HEK293 (cell line): ENCODE measurements around the gene MN1.

ENCODE experiments used
- HOXC10 ChIP-seq: sonication (generic); formaldehyde crosslinking; IDR thresholded peaks from 2 replicates; pipeline ENCODE4 v1.8.1; 2023; ENCODE audit warnings: mild to moderate bottlenecking, missing genetic modification reagents
- YY1 ChIP-seq: fragments of 450-650 bp; formaldehyde crosslinking; IDR thresholded peaks from 2 replicates; pipeline ENCODE4 v1.5.1; 2018; ENCODE audit warnings: missing biosample characterization, missing genetic modification characterization
- YY2 ChIP-seq: fragments of 450-650 bp; formaldehyde crosslinking; IDR thresholded peaks from 2 replicates; pipeline ENCODE4 v1.5.1; 2016; ENCODE audit warnings: missing biosample characterization, missing genetic modification characterization
- ZBTB21 ChIP-seq: fragments of 450-650 bp; formaldehyde crosslinking; IDR thresholded peaks from 2 replicates; pipeline ENCODE4 v1.5.1; 2017; ENCODE audit warnings: missing biosample characterization, missing genetic modification characterization
- ZEB2 ChIP-seq: fragments of 450-650 bp; formaldehyde crosslinking; IDR thresholded peaks from 2 replicates; pipeline ENCODE4 v1.5.1; 2016; ENCODE audit warnings: missing biosample characterization, missing genetic modification characterization
- ZNF114 ChIP-seq: fragments of 450-650 bp; formaldehyde crosslinking; IDR thresholded peaks from 2 replicates; pipeline ENCODE4 v1.5.0; 2017; ENCODE audit warnings: missing biosample characterization, missing genetic modification characterization
- ZNF600 ChIP-seq: fragments of 450-650 bp; formaldehyde crosslinking; IDR thresholded peaks from 2 replicates; pipeline ENCODE4 v1.5.1; 2016; ENCODE audit warnings: missing biosample characterization, missing genetic modification characterization
- ZNF670 ChIP-seq: fragments of 450-650 bp; formaldehyde crosslinking; IDR thresholded peaks from 2 replicates; pipeline ENCODE4 v1.5.1; 2016; ENCODE audit warnings: missing biosample characterization, missing genetic modification characterization, low read depth
- TF ChIP-seq, protein P1 (sequence below): fragments of 450-650 bp; formaldehyde crosslinking; IDR thresholded peaks from 2 replicates; pipeline ENCODE4 v1.5.1; 2016; ENCODE audit warnings: missing biosample characterization, missing genetic modification characterization

DNA sequence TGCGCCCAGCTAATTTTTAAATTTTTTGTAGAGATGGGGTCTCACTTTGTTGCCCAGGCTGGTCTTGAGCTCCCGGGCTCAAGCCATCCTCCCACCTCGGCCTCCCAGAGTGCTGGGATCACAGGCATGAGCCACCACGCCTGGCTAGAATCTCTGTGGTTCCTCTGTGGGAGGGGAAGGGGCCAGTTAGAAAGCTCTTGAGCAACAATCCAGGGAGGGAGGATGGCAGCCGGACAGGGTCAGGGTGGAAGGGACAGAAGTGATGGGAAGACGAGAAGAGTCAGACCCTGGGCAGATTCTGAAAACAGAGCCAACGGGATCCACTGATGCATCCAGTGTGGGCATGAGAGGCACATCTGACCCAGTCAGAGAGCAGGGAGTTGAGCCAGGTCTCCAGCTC lies 38.9 kb upstream of the MN1 start:
- TF ChIP-seq, protein P1, sequence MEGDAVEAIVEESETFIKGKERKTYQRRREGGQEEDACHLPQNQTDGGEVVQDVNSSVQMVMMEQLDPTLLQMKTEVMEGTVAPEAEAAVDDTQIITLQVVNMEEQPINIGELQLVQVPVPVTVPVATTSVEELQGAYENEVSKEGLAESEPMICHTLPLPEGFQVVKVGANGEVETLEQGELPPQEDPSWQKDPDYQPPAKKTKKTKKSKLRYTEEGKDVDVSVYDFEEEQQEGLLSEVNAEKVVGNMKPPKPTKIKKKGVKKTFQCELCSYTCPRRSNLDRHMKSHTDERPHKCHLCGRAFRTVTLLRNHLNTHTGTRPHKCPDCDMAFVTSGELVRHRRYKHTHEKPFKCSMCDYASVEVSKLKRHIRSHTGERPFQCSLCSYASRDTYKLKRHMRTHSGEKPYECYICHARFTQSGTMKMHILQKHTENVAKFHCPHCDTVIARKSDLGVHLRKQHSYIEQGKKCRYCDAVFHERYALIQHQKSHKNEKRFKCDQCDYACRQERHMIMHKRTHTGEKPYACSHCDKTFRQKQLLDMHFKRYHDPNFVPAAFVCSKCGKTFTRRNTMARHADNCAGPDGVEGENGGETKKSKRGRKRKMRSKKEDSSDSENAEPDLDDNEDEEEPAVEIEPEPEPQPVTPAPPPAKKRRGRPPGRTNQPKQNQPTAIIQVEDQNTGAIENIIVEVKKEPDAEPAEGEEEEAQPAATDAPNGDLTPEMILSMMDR, result no peak
- TF ChIP-seq YY2 (tag by site-specific recombination), result no peak
- TF ChIP-seq YY1 (tag by site-specific recombination), result no peak
- no peak for TF ChIP-seq ZBTB21
- no peak for TF ChIP-seq ZNF600
- no peak for TF ChIP-seq ZNF670 (tag by site-specific recombination)
- no peak for TF ChIP-seq ZEB2 (tag by site-specific recombination)
- TF ChIP-seq ZNF114 (tag by site-specific recombination), result no peak
- TF ChIP-seq HOXC10, result no peak
